ENCODE results near the gene GPR55. TPM values are rescaled to one million over a fixed set of nuclear protein-coding genes. Genes with fewer than 3 reads are reported as not detected.

Gene GPR55
- total RNA-seq, 2 donors from 2014 or later, result not detected

DNA sequence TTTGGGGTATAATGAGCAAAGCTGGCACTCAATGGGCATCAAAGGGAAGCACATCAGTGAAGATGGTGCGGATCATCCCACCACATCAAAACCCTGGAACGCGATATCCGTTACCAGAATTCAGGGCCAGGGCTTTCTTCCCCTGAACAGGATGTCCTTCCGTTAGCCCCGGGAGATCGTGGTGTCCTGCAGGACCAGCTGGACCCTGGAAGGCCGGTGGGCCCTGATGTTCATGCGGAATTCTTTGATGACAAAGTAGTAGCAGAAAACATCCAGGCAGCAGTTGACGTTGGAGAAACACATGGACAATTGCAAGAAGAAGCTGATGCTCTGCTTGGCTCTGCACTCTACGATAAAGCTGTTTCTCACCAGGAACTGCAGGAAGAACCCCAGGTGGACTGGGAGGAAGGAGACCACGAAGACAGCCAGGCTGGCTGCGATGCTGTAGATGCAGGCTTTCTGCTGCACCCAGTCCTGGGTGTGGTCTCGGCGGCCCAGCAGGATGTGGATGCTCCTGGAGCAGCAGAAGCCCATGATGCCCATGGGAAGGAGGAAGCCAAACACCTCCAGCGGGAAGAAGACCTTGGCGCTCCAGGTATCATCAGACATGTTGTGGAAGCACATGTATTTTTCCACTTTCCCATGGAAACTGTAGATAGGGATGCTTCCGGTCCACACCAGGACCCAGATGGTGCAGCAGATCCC, 15.0 kb downstream of the GPR55 start:
- WGBS, 2 donors, result 80% methylated on average over 18 of the region's 18 CpGs
- Histone ChIP-seq H3K27ac (no peak overlapping the region), H3K4me1 (no peaks in the 10 kb centered on the region), H3K4me3 (no peak overlapping the region), H3K27me3 (no peaks in the 10 kb centered on the region), H3K9me3 (no peaks in the 10 kb centered on the region), H3K36me3 (replicated peaks in 1 of 2; ENCODE audit: insufficient read depth in 1 of 2, low read depth in 2 of 2) (no peaks in the 10 kb centered on the region)
- no peak for ATAC-seq
- no peak for TF ChIP-seq POLR2A (IDR thresholded peaks at IDR 0.05)
- TF ChIP-seq, protein P1, sequence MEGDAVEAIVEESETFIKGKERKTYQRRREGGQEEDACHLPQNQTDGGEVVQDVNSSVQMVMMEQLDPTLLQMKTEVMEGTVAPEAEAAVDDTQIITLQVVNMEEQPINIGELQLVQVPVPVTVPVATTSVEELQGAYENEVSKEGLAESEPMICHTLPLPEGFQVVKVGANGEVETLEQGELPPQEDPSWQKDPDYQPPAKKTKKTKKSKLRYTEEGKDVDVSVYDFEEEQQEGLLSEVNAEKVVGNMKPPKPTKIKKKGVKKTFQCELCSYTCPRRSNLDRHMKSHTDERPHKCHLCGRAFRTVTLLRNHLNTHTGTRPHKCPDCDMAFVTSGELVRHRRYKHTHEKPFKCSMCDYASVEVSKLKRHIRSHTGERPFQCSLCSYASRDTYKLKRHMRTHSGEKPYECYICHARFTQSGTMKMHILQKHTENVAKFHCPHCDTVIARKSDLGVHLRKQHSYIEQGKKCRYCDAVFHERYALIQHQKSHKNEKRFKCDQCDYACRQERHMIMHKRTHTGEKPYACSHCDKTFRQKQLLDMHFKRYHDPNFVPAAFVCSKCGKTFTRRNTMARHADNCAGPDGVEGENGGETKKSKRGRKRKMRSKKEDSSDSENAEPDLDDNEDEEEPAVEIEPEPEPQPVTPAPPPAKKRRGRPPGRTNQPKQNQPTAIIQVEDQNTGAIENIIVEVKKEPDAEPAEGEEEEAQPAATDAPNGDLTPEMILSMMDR (IDR thresholded peaks at IDR 0.05), result no peak
- DNase-seq, result no peak
- intact Hi-C loops (cut with DNase I), result no loop called here

DNA sequence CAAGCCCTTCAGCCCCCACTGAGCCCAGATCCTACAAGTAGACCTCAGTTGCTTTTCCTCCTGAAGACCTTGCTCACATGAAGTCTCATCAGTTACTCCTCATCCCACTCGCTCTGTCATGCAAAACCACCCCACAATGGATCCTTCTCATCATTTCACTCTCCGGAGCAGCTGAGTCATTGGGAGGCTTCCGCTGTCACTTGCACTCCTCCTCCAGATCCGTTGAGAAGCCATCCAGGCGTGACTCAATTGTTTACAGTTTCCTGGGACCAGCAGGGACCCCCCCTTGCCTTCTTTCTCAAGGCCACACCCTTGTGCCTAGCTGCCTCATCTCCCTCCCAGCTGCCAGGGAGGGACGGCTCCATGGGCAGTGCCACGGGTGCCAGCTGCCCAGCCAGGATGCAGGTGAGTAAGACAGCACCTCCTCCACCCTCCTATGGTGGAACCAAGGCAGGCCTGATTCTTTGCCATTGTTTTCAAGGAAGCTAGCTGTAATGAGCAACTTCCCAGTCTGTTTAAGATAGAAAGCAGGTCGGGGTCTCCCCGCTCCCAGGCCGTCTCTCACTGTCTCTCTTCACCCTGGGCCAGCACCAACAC, 16.3 kb downstream of the GPR55 start:
- DNase-seq (peak in 1 of 4 donors; percentile 1), ATAC-seq (no peak)
- intact Hi-C loops (cut with DNase I), result no loop called here
- Histone ChIP-seq H3K27me3 (no peaks in the 10 kb centered on the region), H3K4me1 (no peaks in the 10 kb centered on the region), H3K36me3 (replicated peaks in 1 of 2; ENCODE audit: insufficient read depth in 1 of 2, low read depth in 2 of 2) (no peaks in the 10 kb centered on the region), H3K4me3 (no peak overlapping the region), H3K27ac (no peak overlapping the region), H3K9me3 (no peaks in the 10 kb centered on the region)
- 63 to 73% methylated on average over 8 to 10 of the region's 10 CpGs for WGBS, 2 donors
- TF ChIP-seq, protein P1 (IDR thresholded peaks at IDR 0.05), result no peak
- TF ChIP-seq POLR2A (IDR thresholded peaks at IDR 0.05), result no peak

DNA sequence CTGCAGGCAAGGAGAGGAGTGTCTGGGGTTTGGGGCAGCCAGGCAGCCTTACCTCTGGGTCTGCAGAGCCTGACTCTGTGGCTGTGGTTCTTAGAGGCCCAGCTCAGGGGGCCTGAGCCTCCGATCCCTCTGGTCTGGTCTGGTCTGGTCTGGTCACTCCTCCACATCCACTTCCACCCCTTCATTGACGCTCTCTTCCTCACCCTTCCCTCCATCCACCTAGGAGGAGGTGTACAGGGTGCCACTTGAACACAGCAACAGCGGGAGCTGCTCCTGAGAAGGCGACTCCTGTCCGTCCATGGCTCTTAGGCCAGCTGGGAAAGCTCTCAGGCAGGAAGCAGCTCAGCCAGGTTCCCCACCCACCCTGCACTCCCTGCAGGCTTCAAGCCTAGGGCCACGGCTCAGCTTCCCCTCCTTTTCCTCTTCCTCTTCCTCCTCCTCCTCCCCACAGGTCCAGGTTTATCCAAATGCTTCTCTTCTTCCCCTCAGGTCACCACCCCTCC, 16.9 kb downstream of the GPR55 start:
- Histone ChIP-seq H3K4me3 (no peak overlapping the region), H3K9me3 (no peaks in the 10 kb centered on the region), H3K36me3 (replicated peaks in 1 of 2; ENCODE audit: insufficient read depth in 1 of 2, low read depth in 2 of 2) (no peaks in the 10 kb centered on the region), H3K27me3 (no peaks in the 10 kb centered on the region), H3K27ac (no peak overlapping the region), H3K4me1 (no peaks in the 10 kb centered on the region)
- intact Hi-C loops (cut with DNase I), result no loop called here
- ATAC-seq (no peak), DNase-seq (peak in 1 of 4 donors; percentile 7)
- no peak for TF ChIP-seq POLR2A (IDR thresholded peaks at IDR 0.05)
- TF ChIP-seq, protein P1 (IDR thresholded peaks at IDR 0.05), result no peak
- WGBS, 2 donors, result 67 to 68% methylated on average over 6 of the region's 6 CpGs

DNA sequence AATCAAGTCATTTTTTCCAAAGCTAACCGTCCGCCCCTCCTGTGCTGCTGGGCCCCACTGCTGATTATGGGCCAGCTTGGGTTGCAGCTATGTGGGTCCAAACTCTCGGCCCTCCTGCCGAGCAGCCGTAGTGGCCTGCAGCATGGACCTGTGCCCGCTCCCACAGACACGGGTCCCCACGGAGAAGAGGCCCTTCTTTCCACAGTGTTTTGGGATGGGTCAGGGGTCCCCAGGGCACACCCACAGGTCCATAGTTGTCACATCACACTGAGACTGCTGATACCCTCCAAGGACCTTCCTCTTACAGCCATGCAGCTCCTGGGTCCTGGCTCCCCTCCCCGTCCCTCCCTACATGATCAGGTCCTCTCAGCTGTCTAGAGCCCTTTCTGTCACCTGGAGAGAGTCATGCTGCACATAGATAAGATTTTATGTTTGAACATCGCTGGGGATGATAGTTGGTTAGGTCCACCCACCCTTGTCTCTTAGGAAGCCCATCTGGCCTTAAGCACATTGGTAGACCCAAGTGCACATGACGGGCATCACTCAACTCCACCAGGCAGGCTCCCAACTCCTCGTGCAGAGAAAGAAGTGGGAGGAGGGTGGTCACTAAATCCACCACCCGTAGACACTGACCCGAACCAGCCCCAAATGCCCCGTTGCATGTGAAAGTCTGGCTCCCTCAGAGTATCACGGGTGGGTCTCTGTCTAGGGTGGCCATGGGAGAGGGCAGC, 17.5 kb downstream of the GPR55 start:
- no peaks in the 10 kb centered on the region for H3K27me3 ChIP-seq
- no peak for ATAC-seq
- no peaks in the 10 kb centered on the region for H3K36me3 ChIP-seq (replicated peaks in 1 of 2; ENCODE audit: insufficient read depth in 1 of 2, low read depth in 2 of 2)
- intact Hi-C loops (cut with DNase I), result no loop called here
- no peaks in the 10 kb centered on the region for H3K9me3 ChIP-seq
- 80 to 85% methylated on average over 9 to 16 of the region's 16 CpGs for WGBS, 2 donors
- peak in 1 of 4 donors; percentile 2 for DNase-seq
- H3K4me3 ChIP-seq, result no peak overlapping the region
- no peak overlapping the region for H3K27ac ChIP-seq
- H3K4me1 ChIP-seq, result no peaks in the 10 kb centered on the region
- TF ChIP-seq, protein P1 (IDR thresholded peaks at IDR 0.05), result no peak
- TF ChIP-seq POLR2A (IDR thresholded peaks at IDR 0.05), result no peak
